GM21619 (cell line): ENCODE data around the gene NCOA3.
"Not testable (repeated sequence)": the region's sequence is repeated elsewhere in the genome, so short reads cannot be mapped to it uniquely, and the experiment has no call there.

Experiments
- ATAC-seq: cut with Tn5 transposase; IDR thresholded peaks from one replicate; pipeline ENCODE4 v1.9.1; 2021; ENCODE audit not compliant: unreplicated experiment

NCOA3 gene

GRCh38 chr20:47595138-47595537, 93.5 kb downstream of the NCOA3 start:
- ATAC-seq: not testable (repeated sequence)

- no peak for ATAC-seq
These were observed 94.4 kb downstream of the NCOA3 start for GRCh38 chr20:47596003-47596571.

DNA sequence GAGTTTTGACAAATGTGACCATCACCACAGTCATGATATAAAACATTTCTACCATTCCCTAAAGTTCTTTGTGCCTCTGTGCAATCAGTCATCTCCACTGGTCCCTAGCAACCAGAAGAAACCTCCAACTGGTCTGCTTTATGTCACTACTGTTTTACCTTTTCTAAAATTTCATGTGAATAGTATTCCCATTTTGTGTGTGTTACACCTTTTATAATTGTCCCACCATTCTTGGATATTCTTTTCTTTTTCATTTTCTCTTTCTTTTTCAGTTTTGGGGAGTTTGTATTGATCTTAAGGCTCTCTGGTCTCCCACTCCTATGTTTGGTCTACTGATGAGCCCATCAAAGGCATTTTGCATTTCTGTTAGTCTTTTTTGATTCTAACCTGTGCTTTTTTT, 95.4 kb downstream of the NCOA3 start:
- no peak for ATAC-seq

GRCh38 chr20:47598911-47599744, 97.4 kb downstream of the NCOA3 start:
- ATAC-seq: no peak

GRCh38 chr20:47600967-47601547, 99.4 kb downstream of the NCOA3 start:
- ATAC-seq: no peak

DNA sequence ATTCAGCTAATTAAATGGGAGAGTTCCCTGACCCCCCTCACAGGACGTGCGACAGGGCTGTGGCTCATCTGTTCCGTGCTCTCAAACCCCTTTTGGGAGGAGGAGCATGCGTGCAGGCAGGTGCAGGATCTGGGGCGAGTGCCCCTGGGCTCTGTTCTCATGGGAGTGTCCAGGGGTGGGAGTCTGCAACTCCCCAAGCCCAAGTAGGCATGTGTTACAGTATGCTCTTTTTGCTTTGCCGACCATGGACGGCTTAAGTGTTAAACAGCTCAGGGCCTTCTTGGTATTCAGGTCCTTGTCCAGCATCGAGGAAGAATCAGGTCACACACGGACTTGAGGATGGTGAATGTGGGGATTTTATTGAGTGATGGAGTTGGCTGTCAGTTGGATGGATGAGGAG, 101.6 kb downstream of the NCOA3 start:
- no peak for ATAC-seq

DNA sequence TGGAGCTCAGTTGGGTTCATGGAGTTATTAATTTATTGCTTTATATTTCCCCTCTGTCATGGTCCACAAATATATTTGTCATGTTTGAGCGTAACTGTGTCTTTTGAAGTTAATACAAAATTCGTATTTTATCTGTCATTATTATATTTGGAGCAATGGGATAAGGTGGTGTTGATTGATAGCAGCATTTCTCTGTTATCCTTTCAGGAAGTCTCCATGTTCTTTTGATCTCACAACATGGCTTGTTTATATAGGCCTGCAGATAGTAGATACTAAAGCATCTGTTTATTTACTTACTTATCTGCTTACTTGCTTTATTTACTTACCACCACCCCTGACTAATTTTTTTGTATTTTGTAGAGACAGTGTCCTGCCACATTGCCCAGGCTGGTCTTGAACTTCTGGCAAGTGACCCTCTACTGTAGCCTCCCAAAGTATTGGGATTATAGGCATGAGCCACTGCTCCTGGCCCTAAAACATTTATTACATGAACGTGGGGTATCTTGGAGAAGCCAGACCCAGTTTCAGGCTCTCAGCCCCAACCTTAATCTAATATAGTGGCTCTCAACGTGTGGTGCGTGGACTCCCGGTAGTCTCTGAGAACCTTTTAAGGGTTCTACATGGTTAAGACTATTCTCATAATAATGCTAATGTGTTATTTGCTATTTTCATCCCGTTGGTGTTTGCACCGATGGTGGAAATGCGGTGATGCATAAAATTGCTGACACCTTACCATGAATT, 104.2 kb downstream of the NCOA3 start:
- no peak for ATAC-seq

DNA sequence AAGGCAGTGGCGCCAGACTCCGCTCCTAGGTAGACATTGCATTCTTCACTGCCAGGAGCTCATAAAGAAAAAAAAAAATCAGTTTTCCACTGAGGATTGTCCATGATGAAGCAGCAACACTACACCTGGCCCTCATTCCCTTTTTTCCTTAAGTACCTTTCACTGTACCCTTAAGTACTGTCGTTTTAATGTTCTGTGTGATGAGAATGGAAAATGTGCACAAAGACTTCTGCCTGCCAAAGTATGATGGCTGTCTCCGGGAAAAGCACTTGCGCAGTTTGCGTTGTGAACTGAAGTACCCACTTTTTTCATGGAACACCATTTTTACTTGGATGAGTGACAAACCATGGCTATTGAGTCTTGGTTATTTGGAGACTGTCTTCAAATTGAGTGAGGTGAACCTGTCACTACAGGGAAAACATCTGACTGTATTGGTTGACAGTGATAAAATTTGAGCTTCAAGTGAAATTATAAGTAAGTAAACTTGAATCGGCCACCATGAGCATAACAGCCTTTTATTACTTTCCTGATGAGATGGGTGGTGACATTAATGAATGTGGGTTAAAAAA, 104.8 kb downstream of the NCOA3 start:
- no peak for ATAC-seq

DNA sequence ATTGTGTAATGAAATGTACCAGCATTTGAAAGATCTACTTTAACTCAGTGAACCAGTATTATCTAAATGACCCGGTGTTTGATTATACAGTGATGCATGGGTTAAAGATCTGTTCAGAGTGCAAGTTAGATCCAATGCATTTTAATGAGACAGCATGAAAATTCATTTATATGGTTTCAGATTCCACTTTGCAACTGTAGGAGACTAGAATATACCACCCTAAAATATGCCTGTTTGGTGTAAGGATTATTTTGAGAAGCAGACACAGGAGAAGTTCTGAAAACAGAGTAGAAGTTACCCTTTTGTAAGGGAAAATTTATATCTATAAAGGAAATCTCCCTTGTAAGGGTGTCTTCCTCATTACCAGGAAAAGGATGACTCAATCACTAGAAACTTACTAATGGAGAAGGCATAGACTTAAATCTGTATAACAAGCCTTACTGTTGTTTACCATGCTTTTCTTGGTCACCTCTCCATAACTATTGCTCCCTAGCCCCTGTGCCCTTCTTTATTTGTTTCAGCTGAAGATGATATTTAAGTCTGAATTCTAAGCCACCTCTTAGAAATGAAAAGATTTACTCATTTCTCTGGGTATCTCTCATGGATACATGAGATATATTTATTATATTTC, 105.4 kb downstream of the NCOA3 start:
- ATAC-seq: no peak

GRCh38 chr20:47609001-47609400, 107.3 kb downstream of the NCOA3 start:
- ATAC-seq: no peak

GRCh38 chr20:47610247-47610944, 108.7 kb downstream of the NCOA3 start:
- ATAC-seq: peak; percentile 72

- ATAC-seq: no peak
These were observed 109.2 kb downstream of the NCOA3 start for GRCh38 chr20:47610945-47611250.

DNA sequence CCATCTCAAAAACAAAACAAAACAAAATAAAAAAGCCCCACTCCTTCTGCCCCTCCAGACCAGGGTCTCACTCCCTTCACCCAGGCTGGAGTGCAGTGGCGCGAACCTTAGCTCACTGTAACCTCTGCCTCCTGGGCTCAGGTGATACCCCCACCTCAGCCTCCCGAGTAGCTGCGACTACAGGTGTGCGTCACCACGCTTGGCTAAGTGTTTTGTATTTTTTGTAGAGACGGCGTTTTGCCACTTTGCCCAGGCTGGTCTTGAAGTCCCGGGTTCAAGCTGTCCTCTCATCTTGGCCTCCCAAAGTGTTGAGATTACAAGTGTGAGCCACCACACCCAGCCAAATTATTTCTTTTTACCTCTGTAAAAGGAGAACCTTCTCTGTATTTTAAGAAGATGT, 110.1 kb downstream of the NCOA3 start:
- no peak for ATAC-seq

DNA sequence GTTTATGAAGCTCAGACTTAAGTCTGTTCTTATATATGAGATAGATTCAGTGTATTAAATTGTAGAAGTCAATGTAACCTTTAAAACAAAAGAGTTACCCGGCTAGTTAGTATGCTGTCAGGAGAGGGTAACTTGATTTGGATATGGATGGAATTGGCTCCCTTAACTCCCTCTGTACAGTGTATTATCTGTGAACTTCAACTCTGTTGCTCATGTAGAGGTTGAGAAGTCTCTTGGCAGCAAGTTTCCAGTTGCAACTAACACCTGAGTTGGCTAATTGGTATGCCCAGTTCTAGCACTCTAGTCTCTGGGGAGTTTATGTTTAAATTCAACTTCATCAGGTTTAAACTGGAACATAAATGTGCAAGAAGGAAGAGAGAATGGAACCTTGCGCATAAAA, 111.0 kb downstream of the NCOA3 start:
- ATAC-seq: no peak

DNA sequence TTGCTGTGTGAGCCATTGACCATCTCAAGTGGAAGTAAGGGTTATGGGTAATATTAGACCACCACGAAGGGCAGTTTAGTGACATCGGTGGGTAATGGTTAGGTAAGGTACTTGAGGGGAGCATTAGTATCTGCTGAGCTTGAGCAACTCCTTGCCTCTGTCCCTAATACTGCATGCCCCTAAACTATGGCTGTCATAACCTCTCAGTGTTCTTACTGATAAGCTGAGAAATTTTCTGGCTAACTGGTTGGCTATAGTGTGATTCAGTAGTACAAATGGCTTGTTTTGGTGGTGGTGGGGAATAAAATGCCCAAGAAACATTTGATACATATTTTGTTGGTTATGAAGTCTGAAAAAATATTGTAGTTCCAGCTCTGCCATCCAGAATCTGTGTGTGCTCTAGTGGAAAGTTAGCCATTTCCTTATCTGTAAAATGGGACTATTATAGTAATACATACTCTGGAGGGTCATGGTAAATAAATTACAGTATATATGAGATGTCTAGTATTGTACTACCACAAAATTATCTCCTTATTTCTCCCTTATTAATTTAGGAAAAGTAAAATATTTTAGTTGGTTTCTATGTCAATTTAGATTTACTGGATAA, 113.1 kb downstream of the NCOA3 start:
- ATAC-seq: no peak

DNA sequence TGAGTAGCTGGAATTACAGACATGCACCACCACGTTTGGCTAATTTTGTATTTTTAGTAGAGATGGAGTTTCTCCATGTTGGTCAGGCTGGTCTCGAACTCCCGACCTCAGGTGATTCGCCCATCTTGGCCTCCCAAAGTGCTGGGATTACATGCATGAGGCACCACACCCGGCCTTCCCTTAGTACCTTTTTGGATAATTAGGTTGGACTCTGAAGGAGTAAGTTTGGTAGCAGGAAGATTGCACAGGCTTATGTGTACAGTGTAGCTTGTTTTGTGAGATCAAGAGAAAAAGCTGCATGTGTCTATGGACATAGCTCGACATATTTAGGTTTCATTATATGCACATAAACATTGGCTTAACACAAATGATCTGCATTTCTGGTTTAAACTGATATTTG, 116.8 kb downstream of the NCOA3 start:
- no peak for ATAC-seq

- ATAC-seq: no peak
These were observed 119.4 kb downstream of the NCOA3 start for GRCh38 chr20:47620808-47621805.

GRCh38 chr20:47622118-47622665, 120.5 kb downstream of the NCOA3 start:
- ATAC-seq: no peak

- no peak for ATAC-seq
These were observed 121.5 kb downstream of the NCOA3 start for GRCh38 chr20:47623206-47623605.
